ENCODE data around the gene CRACR2B.

CRACR2B gene

DNA sequence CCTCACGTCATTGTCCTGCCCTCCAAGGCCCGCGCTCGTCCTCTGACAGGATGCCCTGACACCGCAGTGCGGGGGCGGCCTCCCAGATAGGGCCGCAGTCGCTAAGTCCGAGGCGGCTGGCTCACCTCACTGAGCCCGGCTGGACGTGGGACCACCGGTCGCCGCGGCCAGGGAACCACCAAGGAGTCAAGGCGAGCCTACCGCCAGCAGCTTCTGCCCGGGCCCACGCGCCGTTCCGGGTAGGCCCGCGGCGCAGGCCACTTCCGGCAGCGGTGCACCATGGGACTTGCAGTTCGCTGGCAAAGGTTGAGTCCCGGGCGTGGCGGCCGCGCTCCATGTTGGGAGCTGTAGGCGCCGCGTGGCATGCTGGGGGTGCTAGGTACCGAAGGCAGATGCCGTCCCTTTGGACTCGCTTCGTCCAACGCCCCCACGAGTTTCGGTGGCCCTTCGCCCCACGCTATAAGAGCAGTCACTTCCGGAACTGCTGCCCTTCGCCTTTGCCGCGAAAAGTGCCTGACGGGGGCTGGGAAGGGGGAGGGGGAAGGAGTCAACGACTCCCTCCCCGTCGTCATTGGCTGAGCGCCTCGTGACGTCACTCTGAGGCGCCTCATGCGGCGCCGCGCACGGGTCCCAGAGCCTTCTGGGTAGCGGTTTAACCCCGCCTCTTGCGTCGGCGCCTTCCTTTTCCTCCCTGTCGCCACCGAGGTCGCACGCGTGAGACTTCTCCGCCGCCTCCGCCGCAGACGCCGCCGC, 18.3 kb upstream of the CRACR2B start, which contains the start of gene RPLP2:
Gene RPLP2 (plus strand): TSS at position 681 of the 753 bp plus-strand sequence. CDS start 268 bp downstream, outside the sequence.
- peak; percentile 84 for TF ChIP-seq POLR2AphosphoS5 (IDR thresholded peaks at IDR 0.05; ENCODE audit: low read depth, low read length)
- peak; percentile 98 for TF ChIP-seq TAF1 (IDR thresholded peaks at IDR 0.05; ENCODE audit: borderline replicate concordance, insufficient read depth, low read length)
- no peak for TF ChIP-seq FOXP2 (optimal IDR thresholded peaks at IDR 0.05; ENCODE audit: borderline replicate concordance, extremely low read depth, extremely low read length, insufficient read depth)
- TF ChIP-seq SIN3A (IDR thresholded peaks at IDR 0.05; ENCODE audit: borderline replicate concordance, insufficient read depth, low read length), result peak; percentile 79; the same call in 1 of the 2 replicates
- TF ChIP-seq REST (IDR thresholded peaks at IDR 0.05; ENCODE audit: insufficient read depth in 1 of 2, low read depth in 2 of 2, low read length in 2 of 2), result peak; percentile 20 to 73; a peak in 2 of 4 replicates

DNA sequence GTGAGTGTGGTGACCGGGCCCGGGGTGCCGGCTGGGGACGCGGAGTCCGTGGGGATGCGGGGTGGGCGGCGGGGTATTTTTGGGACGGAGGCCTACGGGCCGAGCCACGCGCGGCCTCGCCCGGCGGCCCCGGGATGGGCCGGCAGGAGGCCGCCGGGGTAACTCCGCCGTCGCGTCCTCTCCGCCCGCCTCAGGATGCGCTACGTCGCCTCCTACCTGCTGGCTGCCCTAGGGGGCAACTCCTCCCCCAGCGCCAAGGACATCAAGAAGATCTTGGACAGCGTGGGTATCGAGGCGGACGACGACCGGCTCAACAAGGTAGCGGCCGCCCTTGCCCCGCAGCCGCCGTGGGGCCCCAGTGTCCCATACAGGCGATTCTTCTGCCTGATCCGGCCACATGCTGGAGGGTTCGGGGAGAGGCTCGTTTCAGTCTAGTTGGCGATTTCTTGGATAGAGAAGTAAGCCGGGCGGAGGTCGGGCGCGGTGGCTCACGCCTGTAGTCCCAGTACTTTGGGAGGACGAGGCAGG, 17.6 kb upstream of the CRACR2B start:
- TF ChIP-seq REST (IDR thresholded peaks at IDR 0.05; ENCODE audit: insufficient read depth in 1 of 2, low read depth in 2 of 2, low read length in 2 of 2) (no peak), POLR2AphosphoS5 (IDR thresholded peaks at IDR 0.05; ENCODE audit: low read depth, low read length) (no peak; the same call in 1 of the 2 replicates), TAF1 (IDR thresholded peaks at IDR 0.05; ENCODE audit: borderline replicate concordance, insufficient read depth, low read length) (no peak), SIN3A (IDR thresholded peaks at IDR 0.05; ENCODE audit: borderline replicate concordance, insufficient read depth, low read length) (no peak), FOXP2 (optimal IDR thresholded peaks at IDR 0.05; ENCODE audit: borderline replicate concordance, extremely low read depth, extremely low read length, insufficient read depth) (no peak)

DNA sequence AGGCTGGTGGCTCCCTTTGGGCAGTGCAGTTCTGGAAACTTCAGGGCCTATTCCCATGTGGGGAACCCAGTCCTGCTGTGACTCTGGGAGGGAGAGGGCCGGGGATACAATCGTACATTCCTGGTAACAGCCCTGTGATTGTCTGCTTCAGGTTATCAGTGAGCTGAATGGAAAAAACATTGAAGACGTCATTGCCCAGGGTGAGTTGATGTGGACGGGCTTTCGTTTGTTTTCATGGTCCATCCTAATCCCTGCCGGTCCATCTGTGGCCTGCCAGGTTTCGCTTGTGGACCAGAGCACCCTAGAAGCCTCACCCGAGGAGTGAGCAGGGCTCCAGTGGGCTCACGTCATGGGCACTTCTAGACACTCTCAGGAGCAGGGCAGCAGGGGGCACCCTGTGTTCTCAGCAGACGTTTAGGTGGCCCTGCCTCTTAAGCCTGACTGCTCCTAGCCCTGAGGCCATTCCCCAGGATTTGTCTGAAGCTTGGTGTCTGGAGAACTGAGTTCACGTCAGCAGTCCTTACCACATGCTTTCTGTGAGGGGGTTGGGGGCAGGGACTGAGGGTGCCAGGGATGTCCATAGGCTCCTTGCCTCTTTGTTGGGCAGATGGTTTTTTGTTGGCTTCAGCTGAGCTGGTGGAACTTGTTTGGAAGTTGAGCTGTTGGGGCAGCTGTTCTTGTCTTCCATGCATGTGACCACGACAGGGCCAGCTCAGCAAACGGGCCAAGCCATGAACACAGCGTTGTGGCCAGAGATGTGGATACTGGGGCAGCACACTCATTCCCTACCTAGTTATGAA, 16.1 kb upstream of the CRACR2B start:
- no peak for TF ChIP-seq TAF1 (IDR thresholded peaks at IDR 0.05; ENCODE audit: borderline replicate concordance, insufficient read depth, low read length)

DNA sequence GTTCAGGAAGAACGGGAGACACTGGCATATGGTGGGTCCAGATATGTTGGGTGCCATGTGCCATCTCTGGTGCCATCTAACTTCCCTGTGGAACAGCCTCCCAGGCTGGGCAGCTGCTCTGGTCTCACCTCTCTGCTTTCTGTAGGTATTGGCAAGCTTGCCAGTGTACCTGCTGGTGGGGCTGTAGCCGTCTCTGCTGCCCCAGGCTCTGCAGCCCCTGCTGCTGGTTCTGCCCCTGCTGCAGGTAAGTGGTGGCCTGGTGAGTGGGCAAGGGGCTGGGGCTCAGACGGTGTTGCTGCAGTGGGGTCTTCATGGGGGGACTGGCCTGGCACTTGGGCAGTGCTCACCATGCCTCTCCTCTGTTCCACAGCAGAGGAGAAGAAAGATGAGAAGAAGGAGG, 15.3 kb upstream of the CRACR2B start:
- TF ChIP-seq REST (IDR thresholded peaks at IDR 0.05; ENCODE audit: insufficient read depth in 1 of 2, low read depth in 2 of 2, low read length in 2 of 2), result no peak
- no peak for TF ChIP-seq SIN3A (IDR thresholded peaks at IDR 0.05; ENCODE audit: borderline replicate concordance, insufficient read depth, low read length)
- TF ChIP-seq TAF1 (IDR thresholded peaks at IDR 0.05; ENCODE audit: borderline replicate concordance, insufficient read depth, low read length), result no peak
- no peak for TF ChIP-seq POLR2AphosphoS5 (IDR thresholded peaks at IDR 0.05; ENCODE audit: low read depth, low read length)
- TF ChIP-seq FOXP2 (optimal IDR thresholded peaks at IDR 0.05; ENCODE audit: borderline replicate concordance, extremely low read depth, extremely low read length, insufficient read depth), result no peak

- TF ChIP-seq FOXP2 (optimal IDR thresholded peaks at IDR 0.05; ENCODE audit: borderline replicate concordance, extremely low read depth, extremely low read length, insufficient read depth), result no peak
- no peak; the same call in 1 of the 2 replicates for TF ChIP-seq POLR2AphosphoS5 (IDR thresholded peaks at IDR 0.05; ENCODE audit: low read depth, low read length)
- TF ChIP-seq REST (IDR thresholded peaks at IDR 0.05; ENCODE audit: insufficient read depth in 1 of 2, low read depth in 2 of 2, low read length in 2 of 2), result no peak
- TF ChIP-seq TAF1 (IDR thresholded peaks at IDR 0.05; ENCODE audit: borderline replicate concordance, insufficient read depth, low read length), result no peak
- TF ChIP-seq SIN3A (IDR thresholded peaks at IDR 0.05; ENCODE audit: borderline replicate concordance, insufficient read depth, low read length), result no peak
Measured at GRCh38 chr11:813072-813455, 14.7 kb upstream of the CRACR2B start.

Measured in PFSK-1 (cell line).